KG1 (cell line): ENCODE data around the gene POLA1.

Experiments used
- DNase-seq: peaks from one replicate; lab custom pipeline; 2025; lab: John Stamatoyannopoulos, UW

POLA1 gene

DNA sequence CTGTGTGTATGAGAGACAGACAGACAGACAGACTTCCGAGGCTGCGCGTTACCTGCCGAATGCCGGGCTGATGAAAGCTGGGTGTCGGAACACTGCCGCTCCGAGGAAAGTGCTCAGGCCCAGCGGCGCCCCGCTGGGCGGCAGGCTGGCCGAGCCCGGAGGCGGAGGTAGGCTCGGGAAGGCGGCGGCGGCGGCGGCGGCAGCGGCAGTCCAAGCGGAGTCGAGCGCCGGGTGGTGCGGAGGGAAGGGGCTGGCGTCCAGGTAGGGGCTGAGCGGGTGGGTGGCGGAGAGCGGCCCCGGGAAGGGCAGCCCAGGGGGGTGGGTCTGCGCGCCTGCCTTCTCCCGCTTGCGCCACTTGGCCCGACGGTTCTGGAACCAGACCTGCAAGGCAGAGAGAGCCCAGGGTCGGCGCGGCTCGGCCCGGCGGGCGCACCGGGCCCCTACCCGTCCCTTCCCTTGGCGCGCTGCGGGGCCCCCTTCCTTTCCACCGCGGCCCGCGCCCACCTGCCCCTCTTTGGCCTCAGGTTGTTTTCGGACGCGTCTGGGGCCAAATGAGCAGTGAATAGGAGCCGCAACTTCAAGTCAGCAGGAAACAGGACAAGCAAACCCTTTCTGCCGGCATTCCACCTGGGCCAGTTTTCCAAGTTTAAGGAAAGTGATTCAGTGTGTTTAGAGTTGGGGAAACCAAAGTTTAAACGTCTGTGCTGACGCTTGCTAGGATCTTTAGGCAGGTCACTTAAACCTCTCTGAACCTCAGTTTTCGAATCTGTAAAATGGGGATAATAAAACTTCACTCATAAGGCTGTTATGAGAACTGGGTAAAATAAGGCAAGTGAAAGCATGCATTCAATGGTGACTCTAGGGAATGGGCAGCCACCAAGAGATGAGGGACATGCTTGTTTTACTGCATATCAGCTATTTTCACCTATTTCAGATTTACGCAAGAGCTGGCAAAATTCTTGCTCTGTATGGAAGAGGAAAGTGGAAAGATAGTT lies 313.6 kb downstream of the POLA1 start:
- DNase-seq, result no peak

DNA sequence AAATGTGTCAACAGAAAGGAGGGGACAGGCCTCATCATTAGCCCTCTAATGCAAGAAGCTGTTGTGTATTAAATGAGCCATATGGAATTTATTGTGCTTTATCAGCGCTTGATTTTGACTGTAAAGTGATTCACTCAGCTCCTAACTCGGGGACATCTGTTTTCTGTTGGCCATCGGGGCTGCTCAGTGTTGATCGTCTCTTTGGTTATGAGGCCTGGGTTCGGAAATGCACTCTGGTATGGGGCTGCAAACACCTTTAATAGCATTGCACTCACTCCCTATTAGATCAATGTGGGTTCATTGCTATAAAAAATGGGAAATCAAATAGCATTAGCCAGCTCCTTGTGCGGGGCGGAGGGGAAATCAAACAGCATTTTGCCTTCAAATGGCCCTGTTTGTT lies 315.7 kb downstream of the POLA1 start:
- DNase-seq, result no peak

DNA sequence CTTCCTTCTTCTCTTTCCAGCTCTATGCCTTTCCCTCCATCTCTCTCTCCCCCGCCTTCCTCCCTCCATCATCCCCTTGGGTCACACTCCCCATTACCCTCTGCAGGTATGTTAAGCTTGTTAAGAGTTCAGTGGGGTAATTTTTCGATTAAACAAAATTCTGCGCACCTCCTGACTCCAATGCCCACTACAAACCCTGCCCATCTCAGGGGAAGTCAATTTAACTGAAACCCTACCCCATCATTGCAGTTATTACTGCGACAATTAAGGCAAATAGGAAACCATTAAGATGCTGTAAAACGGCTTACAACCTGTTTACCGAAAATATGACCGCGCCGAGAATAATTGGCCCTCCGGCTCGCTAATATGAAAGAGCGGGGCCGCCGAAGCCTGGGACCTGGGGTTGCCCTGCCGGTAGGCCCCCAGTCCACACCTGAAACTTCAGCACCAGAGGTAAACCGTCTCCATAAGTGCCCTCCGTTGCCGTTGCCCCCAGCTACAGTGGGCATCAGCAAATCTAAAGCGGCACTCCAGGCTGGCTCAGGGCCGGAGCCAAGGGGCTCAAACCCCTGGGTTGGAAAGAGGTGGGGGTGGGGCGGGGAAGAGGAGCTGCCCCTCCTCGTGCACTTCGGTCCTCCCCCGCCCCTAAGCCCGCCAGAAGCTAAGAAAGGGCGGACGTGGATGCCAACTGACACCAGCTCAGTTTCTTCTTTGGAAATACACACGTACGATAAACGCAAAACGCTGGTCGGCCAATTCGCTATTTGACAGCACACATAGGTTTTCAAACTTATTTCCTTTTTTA lies 317.3 kb downstream of the POLA1 start:
- DNase-seq, result no peak

DNA sequence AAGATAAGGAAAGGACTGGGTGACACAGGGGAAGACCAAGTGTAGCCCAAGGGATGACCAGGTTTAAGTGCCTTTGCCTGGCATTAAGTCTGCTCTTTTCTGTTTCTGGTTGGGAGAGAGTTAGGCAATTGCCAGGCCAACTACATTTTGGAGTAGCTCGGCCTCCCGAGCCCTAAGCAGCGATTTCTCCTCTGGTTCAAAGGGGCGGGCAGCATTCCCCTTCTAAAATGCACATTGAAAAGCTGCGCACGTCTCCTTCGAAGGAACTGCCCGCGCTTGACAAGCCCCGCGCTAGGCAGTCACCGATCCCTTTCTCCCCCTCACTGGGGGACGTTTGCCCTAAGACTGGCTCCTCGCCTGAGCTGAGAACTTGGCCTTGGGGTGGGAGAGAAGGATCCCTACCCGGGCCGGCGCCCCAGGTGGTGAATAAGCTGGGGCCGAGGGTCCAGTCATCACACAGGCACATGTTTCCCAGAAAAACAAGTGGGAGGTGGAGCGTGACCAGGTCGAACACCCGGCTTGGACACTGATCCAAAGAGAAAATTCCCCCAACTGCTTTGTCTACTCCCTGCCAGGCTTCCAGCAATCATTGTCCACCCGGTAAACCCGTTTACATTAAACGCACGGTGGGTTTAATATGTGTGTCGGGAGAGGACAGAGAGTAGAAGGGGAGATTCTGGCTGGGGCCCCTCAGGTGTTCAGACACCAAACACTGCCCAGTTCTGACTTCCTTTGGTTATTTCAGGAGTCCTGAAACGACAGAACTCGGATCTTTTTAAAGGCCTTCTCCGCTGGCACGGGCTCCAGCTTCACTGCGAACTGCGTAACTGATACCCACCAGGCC lies 318.1 kb downstream of the POLA1 start:
- DNase-seq, result no peak

DNA sequence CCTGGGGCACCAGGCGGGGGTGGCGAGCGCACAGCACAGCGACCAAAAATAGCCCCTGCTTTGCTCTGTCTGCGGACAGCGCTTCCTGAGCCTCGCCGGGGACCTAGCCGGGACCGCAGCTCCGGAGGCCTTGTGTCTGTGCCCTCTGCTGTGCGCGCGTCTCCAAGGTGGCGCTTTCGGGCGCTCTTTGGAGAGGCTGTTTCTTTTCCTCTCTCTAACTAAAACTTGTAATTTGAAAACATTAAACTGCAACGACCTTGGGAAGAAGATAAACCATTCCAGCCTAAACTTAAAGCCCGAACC lies 318.7 kb downstream of the POLA1 start:
- DNase-seq, result no peak

DNA sequence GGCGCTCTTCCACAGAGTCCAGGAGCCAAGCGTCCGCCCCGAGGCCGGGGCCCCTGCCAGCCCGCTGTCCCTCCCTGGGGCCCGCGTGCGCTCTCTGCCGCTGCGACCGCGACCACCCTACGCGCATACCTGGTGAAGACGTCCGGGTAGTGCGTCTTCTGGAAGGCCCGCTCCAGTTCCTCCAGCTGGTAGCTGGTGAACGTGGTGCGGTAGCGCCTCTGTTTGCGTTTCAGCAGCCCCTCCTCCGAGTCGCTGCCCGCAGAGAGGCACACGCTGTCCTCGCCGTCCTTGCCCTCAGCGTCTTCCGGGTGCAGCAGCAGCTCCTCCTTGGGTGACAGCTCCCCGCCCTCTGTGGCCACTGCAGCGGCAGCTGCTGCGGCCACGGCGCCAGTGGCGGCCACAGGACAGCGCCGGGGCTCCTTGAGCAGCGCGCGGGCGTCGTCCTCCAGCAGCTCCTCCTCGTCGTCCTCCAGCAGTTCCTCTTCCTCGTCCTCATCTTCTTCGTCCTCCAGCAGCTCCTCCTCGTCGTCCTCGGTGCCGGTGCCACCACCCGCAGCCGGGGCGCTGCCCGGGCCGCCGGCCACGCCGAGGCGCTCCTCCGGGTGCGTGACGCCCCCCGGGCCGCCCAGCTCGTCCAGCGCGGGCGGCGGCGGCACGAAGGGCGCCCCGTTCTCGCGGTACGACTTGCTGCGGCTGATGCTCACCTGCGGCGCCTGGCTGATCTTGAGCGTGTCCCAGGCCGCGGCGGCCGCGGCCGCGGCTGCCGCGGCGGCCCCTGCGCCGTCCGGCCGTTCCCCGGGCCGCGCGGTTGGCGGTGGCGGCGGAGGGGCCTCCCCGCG lies 319.3 kb downstream of the POLA1 start:
- DNase-seq, result no peak

DNA sequence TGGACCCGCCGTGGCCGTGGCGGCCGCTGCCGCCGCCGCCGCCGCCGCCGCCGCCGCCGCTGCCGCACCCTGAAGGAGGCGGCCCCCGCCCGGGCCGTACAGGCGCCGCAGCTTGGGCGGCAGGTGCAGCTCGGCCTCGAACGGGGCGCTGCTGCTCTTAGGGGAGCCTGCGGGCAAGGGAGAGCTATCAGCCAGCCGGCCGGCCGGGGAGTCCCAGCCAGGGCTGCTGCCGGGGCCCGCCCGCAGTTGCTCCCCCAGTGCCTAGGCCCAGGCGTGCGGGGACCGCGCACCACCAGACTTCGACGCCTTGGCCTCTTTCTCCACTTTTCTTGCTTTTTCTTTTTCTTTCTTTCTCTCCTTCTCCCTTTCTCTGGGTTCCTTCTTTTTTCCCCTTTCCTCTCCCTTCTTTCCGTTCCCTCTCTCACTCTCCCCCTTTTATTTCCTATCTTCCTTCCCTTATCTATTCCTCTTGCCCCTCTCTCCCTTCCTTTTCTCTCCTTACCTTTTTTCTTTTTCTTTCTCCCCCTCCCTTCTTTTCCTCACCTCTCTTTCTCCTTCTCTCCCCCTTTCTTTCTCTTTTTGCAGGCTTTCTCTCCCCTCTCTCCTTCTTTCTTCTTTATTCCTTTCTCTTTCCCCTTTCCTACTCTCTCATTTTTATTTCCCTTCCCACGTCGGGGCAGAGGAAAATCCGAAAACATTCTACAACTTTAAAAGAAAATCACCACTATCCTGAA lies 320.1 kb downstream of the POLA1 start:
- no peak for DNase-seq

DNA sequence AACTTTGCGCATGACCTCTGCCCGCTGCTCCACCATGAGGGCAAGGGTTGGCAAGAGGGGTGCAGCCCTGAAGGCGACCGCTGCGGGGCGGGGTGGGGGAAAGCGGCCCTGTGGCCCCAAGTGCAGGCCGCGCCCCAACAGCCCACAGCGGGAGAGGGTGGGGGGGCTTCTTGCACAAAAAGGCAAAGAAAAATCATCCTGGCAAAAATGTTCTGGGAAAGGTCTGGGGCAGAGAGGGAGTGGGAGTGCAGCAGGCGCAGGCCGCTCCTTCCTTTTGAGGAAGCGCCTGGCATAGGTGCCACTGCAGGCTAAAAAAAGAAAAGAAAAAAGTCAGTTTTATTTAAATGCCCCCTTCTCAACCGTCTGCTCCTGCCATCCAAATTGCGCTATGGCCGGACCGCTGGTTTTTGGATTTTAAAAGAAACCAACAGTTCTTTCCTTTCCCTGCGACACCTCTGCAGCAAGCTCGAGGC lies 320.7 kb downstream of the POLA1 start:
- DNase-seq, result no peak

DNA sequence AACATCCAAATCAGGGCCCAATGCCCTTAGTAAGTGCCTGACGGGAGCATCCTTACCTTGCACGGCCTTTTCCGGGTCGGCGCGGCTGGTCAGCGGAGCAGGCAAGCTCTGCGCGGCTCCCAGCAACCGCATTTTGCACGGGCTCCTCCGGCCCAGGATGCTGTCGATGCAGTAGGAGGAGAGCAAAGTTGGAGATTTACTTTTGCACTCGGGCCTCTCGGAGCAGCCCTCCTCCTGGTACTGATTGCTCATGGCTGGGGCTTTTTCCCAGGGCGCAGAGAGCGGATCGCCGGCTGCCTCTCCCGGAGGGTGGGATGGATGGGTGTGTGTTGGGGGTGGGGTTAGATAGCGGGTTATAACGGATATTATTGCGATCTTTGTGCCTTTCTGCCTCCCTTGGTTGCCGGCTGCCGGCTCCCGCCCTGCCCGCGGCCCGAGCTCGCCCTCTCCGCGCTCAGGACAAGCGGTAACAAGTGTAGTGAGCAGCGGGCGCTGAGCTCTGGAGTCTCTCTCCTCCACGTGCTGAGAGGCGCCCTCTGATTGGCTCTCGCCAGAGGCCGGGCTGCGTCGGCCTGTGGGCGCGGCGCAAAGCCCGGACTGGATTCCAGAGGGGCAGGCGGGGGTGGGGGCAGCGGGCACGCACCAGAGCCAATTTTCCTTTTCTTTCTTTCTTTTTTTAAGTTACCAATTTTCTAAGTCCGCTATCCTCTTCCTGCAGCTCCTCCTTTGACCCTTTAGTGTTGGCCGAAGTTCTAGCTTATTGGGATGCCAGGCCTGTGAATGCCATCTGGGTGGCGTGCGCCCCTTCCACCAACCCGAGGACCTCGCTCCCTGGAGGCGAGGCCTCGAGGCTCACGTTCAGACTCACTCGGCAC lies 322.0 kb downstream of the POLA1 start, which contains the start of gene ARX:
Gene ARX, minus strand, starts transcription at position 480 of the 875 bp plus-strand sequence. Its CDS starts 228 bp downstream, at position 252.
- DNase-seq, result no peak

DNA sequence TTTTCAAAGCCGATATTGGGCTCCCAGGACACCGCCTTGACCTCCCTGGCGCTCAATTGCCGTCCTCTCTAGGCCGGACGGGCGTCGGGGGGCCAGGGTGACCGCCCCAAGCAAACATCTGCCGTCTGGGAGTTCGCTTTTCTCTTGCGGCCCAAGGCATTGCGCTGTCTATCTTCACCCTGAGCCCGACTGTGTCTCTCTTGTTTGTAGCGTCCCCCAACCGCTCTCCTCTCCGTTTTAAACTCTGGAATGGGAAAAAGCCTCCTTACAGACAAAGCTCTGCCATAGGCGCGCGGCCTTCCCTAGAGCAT lies 322.6 kb downstream of the POLA1 start:
- DNase-seq, result no peak

DNA sequence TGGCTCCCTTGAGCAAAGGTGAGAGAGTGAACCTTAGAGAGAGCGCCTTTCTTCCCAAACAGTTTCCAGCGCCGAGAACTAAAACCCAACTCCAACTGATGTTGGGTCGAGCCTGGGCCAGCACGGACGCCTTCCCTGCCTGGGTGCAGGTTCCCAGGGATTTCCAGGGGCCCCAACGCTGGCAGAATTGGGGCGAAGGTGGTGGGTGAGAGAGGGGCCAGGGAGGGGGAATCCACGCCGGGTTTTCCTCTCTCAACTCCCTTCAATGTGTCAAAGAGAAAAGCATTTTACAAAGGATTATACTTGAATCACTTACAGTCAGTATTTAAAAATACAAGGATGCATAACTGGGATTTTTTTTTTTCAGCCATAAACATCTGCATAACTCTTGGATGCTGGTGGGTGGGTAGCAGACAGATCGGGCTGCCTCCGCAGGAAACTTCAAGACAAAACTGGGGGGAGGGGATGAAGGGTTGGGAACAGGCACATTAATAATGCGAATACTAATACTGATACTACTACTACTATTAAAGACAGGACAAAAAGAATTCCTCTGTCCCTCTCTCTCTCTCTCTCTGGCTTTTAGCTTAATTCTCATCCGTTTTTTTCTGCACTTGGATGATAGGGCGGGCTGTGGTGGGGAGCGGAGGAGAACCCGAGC lies 323.4 kb downstream of the POLA1 start:
- DNase-seq, result no peak

DNA sequence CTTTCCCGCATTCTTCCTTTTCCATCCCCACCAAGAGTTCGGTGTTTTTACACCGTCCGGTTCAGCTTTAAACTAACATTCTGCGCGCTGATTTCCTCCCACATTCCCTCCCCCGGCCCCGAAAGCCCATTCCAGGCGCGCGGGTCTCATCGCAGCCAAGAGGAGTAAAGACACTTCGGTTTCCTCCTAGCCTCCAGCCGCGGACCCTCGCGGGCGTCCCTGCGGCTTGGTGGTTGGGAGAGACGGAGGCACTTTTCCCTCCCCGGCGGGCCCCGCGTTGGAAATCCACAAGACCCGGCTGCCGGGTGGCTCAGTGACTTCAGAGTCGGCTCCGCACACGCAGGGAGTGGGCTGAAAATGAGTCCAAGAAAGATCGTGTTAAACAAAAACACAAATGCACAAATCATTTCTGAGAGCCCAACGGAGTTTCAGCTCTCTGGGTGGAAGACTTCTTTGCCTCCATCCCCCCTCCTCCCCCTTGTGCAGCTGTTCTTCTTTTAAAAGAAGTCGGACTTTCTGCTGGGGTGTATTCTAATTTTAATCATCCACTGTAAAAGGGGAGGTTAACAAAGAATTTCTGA lies 324.0 kb downstream of the POLA1 start:
- no peak for DNase-seq

DNA sequence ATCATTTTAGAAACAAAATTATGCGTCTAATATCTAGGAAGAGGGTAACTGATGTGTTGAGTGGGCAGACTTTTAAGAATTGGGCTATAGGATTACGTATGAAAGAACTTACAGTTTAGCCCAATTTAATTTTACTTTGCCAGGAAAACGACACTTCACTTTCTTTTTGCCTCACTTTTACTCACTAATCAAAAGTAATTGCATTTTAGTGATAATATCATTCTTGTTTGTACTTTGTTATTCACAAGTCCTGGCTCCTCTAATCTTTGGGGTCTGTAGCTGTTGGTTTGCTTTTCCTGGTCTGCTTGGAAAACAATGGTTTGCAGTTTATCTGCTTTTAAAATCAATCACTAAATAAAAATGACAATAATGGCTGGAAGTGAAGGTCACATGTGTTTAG lies 325.0 kb downstream of the POLA1 start:
- DNase-seq, result no peak

DNA sequence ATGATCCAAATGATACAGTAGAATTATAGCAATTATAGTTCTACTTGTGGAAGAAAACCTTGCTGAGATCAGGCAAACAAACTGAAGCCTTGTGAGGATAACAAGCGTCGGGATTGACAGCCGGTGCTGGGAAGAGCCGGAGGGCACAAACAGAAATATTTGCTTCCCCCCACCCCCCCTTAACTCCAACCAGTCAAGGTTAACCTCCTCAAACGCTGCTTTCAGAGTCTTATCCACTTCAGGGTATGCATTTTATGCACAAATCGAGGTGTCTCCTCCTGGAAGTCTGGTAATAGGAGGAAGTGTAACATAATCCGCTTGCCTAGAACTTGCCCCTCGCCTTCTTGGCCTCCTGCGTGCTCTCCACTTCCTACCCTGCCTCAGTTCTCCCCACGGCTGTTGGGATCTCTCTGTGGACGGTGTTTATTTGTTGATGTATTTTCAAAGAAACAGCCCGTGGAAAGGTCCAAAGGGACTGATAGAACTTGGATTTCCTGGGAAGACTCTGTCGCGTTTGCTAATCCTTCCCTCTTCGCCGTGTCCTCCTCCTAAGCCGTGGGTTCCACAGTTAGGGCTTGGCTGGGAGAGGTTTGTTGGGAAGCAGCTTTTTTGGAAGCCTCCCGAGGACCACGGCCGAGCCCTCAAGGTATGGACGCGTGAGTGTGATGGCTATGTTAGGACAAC lies 326.1 kb downstream of the POLA1 start:
- no peak for DNase-seq

DNA sequence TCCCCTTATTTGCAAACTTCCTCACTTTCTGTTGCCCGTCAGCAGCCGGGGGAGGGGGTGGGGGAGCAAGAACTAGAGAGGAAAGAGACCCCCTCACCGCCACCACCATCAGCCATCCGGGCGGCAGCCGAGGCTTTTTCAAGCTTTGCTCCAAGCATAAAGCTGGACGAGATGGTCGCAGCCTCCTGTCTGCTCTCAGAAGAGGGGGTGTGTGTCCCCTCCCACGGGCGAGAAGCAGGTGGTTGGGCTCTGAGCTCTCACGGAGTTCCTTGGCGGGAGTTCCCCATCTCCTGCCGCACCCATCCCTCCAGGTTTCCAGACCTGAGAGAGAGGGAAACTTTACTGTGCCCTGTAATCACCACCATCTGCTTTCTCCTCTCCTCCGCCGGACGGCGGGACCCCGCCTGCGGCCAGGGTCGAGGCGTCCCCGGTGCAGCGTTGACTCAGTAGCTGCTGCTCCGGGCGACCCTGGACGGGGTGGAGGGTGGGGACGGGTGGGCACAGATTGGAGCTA lies 326.7 kb downstream of the POLA1 start:
- no peak for DNase-seq

DNA sequence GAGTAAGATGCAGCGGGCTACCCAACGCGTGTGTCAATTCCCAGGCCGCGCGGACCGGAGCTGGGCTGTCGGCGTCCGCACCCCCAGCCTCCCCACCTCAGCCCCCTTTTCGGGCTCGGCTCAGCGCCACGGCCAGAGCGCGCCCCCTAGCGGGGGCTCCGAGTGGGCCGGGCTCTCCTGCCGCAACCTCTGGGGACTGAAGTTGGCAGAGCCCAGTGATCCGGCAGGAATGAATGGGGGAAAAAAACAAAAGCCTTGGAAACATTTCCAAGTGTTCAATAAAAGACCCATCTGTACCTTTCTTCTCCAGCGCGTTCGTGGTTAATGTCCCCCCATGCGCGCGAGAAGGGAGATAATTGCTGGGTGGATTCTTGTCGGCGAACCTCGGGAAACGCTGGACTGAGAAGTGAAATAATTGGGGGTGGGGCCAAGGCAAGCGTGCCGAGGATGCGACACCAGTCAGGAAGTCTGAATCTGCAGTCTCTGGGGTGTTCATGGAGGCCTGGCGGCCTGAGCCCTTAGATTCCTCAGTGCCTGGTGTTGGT lies 327.3 kb downstream of the POLA1 start:
- peak; percentile 4 for DNase-seq

DNA sequence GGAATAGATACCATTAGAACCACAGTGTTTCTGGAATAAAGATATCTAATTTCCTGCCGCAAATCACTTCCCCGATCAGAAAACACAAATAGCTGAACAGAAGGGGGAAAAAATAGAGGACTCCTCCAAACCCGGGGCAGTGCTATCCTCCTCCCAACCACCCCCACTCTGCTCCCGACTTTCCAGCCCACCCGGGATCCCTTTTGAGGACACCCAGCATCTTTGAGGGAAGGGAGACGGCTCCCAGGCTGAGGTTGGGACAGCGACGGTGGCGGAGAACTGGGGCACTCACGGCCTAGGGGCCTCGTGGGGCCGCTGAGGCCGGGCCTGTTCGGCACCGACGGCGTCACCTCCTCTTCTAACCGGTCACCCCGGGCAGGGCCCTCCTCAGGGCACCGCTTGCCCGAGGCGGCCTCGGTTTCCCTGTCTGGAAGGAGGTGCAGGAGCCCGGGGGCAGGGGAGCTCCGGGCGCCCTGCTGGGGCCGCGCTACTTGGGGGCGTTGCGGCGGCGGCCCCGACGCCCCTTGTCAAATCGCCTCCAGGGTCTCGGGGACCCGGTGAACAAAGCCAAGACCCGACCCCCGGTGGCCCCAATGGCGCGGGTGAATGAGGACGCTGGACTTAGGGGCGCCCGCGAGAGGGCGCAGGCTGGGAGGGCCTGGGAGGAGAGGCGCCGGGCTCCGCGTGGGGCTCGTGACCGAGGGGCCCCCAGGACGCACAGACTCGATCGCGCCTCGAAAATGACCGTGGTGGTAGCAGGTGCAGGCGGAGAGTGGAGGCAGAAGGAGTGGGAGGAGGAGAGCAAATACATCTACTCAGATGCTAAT lies 329.0 kb downstream of the POLA1 start:
- DNase-seq, result no peak
